HG02678 (cell line): ENCODE measurements around the gene VAMP2.
A peak's percentile ranks its signal among the peaks of the same experiment; 100 is the strongest.
"Not testable (repeated sequence)": the region's sequence is repeated elsewhere in the genome, so short reads cannot be mapped to it uniquely, and the experiment has no call there.

Experiments
- ATAC-seq: cut with Tn5 transposase; IDR thresholded peaks from one replicate; pipeline ENCODE4 v1.9.1; 2021; ENCODE audit warnings: mild to moderate bottlenecking, moderate library complexity; ENCODE audit not compliant: unreplicated experiment

Gene VAMP2

GRCh38 chr17:8176197-8176940 lies 13.6 kb upstream of the VAMP2 start, which contains the start of gene TMEM107:
Gene TMEM107, minus strand, starts transcription at chr17:8176380. Its CDS starts 94 bp downstream, at chr17:8176286.
- ATAC-seq, result peak; percentile 41

DNA sequence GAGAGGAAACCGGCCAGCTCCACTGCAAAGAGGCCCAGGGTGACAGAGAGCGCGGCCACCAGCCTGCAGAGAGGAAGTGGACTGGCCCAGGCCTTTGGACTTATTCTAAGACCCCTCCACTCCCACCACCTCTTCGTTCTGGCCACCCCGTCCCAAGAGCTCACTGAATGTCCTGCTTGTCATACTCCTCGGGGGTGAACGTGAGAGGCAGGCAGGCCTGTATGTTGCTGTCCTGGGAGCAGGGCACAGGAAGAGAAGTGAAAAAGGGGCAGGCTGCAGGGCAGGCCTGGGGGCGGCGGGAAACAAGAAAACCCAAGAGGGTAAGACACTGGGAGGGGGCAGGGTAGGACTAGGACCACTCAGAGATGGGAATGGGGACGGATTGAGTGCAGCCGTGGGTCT lies 13.0 kb upstream of the VAMP2 start:
- ATAC-seq, result no peak

DNA sequence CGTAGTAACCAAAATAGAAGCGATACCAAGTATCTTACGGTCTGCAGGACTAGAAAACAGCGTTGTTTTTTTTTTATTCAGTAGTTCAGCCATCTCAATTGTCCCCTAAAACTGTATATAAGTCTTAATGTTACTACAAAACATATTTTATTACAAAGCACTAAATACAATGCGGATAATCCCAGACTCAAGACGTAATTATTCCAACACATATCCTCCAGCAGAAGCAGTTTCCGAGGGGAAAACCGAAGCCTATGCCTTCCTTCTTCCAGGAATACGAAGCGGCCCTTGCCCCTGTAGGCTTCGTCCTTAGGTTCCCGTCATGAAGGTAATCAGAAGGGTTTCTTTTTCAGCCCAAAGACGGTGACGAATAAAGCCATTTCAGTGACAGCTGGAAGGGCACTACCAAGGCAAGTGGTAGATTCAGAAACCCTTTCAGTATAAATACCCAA lies 11.1 kb upstream of the VAMP2 start:
- ATAC-seq, result no peak

GRCh38 chr17:8173056-8173870 lies 10.5 kb upstream of the VAMP2 start:
- ATAC-seq, result peak; percentile 70

- ATAC-seq, result not testable (repeated sequence)
Observed at GRCh38 chr17:8170186-8170585, 7.4 kb upstream of the VAMP2 start.

- ATAC-seq, result no peak
Observed at GRCh38 chr17:8167526-8167925, 4.8 kb upstream of the VAMP2 start.

GRCh38 chr17:8166731-8167130 lies 4.0 kb upstream of the VAMP2 start:
- ATAC-seq, result no peak

- ATAC-seq, result no peak
Observed at GRCh38 chr17:8164815-8165131, 2.0 kb upstream of the VAMP2 start.

DNA sequence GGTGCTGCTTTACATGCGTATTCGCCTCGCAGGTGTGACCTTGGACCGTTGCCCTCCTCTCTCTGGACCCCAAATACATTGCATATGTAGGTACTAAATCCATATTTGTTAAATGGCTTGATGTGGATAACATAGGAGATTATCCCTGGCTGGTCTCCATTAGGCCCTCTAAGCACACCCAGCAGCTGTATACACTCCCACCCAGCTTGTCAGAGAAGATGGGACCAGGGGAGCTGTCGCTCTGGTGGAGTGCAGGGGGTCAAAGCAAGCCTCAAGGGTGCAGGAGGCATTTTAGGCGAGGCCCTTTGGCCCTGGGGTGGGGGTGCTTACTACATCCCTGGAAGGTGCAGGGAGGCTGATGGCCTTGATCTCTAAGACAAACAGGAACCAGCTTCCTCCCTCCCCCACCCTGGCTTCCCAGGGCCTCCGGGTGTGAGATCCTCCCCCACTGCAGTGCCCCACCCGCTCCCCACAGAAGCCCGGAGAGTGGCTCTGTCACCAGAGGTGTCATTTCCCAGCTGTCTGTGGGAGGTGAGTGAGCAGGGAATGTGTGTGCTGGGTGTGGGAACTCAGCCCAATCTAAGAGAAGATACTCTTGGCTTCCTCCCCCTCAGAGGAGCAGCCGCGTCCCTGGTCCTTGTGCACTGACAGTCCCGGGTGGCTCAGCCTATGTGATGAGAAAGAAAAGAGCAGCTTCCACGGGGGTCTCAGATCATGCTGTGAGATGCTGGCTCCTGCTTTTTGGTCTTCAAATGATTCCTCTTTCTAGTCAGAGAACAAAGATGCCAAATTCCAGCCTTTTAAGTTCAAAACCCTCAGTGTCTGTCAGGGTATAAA lies 1.4 kb upstream of the VAMP2 start:
- no peak for ATAC-seq

GRCh38 chr17:8162997-8163977 lies 539 bp upstream of the VAMP2 start:
- no peak for ATAC-seq

GRCh38 chr17:8161289-8162232 lies 1.2 kb downstream of the VAMP2 start:
- ATAC-seq, result no peak

DNA sequence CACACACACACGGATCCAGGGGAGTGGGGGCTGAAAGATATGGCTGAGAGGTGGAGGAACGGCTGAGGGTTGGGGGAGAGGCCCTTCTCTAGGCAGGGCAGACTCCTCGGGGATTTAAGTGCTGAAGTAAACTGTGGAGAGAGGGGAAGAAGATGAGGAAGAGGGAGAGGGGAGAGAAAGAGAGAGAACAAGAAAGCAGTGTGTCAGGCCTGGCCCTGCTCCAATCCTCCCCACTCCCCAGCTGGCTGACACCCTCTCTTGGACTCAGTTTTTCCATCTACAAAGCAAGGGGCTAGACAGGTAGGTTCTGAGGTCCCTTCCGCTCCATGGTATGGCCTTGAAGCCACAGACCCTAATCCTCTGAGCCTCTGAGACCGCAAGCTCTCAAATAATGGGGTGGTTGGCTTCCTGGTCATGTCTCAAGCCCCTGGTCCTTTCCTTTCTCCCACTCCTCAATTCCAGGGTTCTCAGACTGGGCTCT lies 2.0 kb downstream of the VAMP2 start:
- ATAC-seq, result no peak

DNA sequence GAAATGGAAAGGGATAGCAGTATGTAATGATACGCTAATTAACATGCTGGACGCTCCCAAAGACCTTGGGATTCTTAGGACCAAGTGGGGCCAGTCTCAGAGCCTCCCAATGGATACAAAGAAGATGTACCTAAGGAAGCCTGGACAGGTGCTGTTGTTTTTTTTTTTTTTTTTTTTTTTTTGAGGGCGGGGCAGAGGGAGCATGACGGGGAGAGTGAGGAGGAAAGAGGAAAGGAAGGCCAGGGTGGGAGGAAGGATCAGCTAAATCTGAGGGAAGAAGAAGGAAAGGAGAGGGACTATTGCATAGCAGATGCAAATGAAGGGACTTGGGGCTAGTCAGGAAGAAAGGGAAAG lies 2.5 kb downstream of the VAMP2 start:
- ATAC-seq, result no peak

DNA sequence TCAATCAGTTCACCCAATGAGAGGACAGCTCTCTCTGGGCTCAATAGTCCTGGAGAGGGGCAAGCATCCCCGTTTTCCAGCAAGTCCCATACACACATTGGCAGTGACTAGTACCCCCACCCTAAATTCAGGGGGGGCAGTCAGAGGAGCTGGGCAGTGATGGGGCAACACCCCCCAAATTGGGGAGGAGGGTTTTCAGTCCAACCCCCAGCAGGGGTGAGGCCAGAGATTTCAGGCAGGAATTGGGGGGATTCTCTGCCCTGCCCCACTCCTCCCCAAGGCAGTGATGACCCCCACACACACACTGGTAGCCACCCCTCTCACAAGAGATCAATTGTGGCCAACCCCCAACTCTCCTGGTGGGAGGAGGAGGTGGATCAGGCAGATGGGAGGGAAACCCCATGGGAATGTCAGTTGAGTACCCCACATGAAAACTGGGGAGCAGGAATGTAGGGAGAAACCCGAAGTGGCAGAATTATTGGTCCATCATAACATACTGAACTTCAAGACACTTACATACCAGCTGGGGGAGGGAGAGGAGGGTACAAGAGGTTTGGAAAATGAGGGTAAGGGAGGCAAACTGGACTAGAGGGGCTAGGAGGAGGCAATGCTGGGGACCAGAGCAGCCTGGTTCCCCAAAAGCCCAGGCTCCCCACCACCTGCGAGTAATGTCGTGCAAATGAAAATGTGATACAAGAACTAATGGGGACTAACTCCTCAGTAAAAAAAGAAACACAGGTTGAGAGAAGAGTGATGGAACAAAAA lies 3.1 kb downstream of the VAMP2 start:
- no peak for ATAC-seq

DNA sequence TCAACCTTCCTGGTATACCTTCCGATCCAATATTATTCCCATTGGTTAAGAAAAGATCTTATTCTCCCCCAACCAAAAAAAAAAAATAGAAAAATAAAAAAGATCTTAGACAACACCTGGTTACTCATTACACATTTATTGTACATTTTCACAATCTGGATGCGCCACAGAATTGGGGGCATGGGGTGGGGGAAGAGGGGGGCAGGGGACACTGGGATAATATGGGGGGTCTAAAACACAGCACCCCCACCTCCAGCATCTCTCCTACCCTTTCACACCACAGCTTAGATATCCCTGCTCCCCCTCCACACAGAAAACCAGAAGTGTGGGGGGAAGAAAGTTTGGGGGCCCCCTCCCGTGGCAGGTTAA lies 3.7 kb downstream of the VAMP2 start:
- ATAC-seq, result no peak

DNA sequence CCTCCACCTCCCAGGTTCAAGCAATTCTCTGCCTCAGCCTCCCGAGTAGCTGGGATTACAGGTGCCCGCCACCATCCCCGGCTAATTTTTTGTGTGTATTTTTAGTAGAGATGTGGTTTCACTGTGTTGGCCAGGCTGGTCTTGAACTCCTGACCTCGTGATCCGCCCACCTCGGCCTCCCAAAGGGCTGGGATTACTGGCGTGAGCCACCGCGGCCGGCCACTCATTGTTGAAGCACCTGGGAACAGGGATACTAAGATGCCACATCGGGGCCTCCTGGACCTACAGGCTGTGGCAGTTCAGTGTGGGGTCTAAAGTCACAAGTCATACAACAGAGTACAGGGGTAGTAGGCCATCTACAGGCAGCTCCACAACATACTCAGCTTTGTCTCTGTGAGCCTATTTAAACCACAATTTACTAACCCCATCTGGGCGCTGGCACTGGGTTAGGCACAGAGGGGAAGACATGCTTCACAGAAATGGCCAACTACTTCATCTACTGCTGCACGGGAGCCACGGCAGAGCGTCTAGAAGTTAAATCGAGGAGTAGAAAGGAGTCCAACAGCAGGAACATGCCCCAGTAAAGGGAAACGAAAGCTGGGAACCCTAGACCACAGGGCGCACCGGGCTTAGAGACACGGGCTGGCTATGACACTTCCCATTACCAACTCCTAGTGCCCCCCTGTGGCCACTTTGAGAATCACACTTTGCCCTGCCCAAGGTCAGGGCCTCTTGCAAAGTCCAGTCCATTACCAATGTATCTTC lies 4.3 kb downstream of the VAMP2 start:
- no peak for ATAC-seq

DNA sequence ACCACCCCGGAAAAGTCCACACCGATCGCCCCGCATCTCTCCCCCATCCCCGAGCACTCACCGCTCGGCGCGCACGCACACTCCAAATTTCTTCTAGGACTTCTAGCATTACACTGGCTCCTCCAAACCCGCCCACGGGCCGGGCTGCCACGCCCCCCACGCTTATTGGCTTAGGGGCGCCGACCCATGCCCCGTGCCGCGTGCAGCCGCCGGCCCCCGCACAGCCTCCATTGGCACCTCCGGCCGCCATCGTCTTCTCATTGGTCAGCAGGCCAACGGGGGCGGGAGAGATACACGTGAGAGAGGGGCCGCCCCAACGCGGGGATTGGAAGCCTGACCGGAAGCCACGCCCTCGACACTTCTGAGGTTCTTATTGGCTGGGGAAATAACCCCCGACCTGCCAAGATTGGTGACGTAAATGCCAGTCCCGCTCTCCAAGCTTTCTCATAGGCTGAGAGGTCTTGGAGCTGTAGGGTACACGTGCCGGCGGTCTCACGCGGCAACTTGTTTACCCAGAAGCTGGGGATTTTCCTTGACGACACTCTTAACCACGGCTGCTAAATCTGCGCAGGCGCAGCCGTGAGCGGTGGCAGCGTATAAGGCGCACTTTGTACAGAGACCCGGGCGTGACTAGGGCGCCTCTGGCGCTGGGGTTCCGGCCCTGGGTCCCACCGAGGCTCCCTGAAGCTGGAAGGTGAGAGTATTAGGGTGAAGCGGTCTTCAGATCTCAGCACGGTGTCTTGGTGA lies 6.3 kb downstream of the VAMP2 start:
- ATAC-seq, result peak; percentile 82
